NCI-H446 (cell line): ENCODE data around the gene CARNS1.
A peak's percentile ranks its signal among the peaks of the same experiment; 100 is the strongest.

ENCODE experiments used
- DNase-seq, 2 experiments: peaks; one replicate each; lab custom pipeline; 2025; lab: John Stamatoyannopoulos, UW

The CARNS1 gene

DNA sequence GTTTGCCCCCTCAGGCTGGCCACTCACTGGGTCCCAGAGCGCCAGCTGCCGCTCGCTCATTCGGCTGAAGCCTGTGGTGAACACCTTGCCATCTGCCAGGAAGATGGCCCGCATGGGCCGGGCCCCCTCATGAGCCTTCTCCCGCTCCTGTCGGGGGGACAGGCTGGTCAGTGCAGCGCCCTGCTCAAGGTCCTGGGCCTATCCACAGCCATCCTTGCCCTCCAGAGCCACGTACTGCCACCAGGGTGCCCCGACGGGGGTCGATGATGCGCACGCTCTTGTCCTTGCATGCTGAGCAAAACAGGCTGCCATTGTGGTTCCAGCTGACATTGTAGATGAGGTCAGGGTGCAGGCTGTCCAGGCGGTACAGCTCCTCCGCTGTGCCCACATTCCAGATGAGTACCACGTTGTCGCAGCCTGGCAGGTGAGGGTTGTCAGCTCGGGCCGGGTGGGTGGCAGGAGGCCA, 25.7 kb downstream of the CARNS1 start:
- DNase-seq = no peak

DNA sequence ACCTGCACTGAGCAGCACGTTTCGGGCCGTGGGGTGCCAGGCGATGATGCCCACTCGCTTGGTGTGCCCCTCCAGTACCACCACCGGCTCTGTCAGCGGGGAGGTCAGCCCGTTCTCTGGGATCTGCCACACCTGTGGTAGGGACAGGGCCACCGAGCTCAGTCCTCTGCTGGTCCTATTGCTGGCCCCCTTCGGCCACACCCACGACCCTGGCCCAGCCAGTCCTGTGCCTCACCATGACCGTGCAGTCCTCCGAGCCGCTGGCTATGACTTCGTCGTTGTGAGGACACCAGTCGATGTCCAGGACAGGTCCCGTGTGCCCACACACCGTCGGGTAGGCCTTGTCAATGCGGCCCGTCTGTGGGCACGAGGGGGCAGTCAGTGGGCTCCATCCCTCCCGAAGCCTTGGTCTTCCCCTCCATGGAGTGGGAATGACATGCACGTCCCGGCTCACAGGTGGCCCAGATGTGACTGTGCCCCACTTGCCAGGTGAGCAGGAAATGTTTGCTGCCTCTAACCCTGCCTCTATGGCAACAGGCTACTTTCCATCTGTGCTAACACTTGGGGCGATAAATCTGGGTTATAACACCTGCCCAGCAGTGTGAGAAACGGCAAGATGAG, 26.4 kb downstream of the CARNS1 start:
- DNase-seq = no peak

DNA sequence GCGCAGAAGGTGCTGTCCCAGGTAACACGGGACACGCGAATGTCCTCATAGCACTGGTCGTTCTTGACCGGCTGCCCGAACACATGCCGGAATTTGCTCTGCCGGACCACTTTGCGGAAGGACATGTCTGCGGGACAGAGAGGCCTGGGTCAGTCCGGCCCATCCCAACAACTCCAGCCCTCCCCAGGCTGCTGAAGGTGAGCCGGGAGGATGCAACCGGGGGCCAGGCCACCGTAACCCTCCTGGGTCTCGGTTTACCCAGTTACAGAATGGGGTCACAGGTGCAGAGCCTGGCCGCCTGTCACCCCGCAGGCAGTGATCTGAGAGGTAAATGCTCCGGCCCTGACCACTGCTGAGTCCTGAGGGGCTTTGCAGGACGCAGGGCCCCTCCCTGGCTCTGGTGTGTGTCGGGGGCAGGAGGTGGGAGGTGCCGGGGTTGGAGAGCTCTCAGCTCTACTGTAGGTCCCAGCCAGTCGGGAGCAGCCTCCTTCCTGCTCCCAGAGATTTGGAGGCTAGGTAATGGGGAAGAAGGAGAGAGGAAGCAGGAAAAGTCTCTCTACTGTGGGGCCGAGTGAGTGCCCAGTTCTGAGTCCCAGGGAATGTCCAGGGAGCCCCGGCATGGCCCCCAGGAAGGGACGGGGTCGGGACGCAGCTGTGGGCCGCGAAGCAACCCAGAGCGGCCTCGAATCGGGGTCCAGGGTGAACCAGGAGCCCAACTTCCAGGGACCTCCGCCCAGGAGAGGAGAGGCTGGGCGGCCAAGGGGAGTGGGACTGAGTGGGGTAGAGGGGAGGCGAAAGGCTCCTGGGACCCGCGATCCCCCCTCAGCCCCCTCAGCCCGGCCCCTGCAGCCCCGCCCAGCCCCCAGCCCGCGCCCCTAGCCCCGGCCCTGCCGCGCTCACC, 27.3 kb downstream of the CARNS1 start:
- no peak for DNase-seq

DNA sequence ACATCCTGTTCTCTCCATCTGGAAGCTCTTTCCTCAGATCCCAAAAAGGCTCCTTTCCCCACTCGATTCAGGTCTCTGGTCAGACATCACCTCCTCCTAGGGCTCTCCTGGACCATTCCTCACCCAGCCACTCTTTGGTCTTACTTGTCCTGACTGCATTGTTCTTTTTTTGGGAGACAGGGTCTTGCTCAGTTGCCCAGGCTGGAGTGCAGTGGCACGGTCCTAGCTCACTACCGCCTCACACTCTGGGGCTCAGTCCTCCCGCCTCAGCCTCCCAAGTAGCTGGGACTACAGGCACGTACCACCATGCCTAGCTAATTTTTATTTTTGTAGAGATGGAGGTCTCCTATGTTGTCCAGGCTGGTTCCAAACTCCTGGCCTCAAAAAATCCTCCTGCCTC, 30.0 kb downstream of the CARNS1 start:
- DNase-seq = no peak

DNA sequence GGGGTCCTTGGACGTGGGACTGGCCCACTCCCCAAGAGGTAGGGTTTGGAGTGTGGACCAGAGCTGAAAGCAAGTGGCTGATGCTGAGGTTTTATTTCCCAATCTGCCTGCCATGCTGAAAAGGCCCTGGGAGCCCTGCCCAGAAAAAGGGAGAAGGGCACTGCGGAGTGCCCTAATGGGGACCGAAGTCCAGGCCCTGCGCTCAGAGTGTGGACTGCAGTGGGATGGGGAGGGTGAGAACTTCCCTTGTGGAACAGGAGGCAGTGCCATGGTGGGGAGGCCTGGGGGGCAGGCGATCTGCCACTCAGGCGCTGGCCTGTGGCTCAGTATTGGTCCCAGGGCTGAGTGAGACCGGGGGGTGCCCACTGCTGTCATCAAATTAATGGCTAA, 32.7 kb downstream of the CARNS1 start:
- DNase-seq = no peak

DNA sequence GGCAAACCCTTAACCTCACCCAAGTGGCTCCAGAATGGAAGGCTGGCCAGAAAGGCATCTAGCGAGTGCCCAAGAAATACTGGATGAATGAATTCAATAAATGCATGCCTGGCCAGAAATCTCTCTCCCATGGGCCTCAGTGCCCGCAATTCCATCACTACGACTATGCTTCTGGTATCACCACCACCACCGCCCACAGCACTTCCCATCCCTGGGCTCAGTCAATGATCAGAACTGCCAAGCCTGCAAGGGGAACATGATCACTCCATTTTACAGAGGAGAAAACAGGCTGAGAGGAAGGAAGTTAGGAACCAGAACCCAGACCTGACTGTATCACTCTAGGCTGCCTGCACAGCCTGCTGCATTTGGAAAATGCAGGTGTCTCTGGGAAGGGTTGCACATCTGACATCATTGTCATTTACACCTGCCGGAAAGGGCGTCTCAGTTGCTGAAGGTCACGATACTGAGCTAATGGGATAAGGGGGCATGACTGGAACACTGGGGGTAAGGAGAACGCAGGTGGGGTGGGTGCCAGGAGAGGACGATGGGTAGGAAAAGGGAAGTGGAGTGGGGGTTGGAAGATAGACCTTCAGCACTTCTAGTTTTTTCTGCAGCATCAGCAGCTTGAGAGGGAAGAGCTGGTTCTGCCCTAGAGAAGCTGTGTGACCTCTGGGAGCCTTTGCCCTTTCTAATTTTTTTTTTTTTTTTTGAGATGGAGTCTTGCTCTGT, 33.8 kb downstream of the CARNS1 start:
- DNase-seq = no peak

DNA sequence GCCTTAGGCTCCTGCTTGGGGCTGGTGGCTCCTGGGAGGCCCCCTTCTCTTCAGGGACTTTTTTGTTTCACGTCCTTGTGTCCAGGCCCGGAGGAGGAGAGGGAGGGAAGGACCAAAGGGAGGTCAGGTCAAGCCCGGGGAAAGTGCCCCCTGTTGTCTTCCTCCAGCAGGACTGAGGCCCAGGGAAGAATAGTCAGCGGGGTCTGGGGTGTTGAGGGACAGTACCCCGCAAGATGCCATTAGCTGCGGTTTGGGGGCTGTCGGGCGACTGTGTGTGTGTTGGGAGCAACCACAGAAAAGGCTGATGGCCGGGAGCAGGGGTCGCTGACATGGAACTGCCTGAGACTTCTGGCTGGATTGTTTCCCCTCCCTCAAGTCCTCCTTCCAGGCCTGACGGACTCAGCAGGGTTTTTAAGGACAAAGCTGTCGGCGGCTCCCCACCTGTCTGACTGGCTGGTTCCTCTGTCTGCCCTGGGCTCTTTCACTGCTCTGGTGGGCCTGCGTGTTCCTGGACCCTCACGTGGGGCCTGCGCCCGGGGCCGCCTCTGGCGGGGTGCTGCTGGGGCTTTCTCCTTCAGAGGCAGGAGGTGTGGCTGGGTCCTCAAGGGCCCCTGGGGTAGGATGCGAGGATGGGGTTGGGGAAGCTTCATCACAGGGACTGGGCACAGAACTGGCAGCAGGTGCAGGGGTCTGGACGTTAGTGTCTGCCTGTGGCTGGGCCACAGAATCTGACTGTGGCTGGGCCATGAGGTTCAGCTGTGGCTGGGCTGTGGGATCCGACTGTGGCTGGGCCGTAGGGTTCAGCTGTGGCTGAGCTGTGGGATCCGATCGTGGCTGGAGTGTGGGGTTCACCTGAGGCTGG, 35.5 kb downstream of the CARNS1 start:
- no peak for DNase-seq

DNA sequence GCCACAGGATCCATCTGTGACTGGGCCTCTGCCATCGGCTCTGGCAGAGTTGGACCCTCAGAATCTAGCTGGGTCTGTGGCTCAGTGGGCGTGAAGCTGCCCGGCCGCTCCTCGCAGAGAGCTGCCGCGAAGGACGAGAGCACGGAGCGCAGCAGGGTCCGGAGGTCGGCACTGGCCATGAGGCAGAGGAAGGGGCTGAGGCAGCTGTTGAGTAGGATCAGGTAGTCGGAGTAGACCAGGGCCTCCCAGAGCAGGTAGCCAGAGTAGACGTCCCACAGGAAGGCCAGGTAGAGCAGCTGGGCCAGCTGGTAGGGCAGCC, 36.1 kb downstream of the CARNS1 start:
- no peak for DNase-seq

DNA sequence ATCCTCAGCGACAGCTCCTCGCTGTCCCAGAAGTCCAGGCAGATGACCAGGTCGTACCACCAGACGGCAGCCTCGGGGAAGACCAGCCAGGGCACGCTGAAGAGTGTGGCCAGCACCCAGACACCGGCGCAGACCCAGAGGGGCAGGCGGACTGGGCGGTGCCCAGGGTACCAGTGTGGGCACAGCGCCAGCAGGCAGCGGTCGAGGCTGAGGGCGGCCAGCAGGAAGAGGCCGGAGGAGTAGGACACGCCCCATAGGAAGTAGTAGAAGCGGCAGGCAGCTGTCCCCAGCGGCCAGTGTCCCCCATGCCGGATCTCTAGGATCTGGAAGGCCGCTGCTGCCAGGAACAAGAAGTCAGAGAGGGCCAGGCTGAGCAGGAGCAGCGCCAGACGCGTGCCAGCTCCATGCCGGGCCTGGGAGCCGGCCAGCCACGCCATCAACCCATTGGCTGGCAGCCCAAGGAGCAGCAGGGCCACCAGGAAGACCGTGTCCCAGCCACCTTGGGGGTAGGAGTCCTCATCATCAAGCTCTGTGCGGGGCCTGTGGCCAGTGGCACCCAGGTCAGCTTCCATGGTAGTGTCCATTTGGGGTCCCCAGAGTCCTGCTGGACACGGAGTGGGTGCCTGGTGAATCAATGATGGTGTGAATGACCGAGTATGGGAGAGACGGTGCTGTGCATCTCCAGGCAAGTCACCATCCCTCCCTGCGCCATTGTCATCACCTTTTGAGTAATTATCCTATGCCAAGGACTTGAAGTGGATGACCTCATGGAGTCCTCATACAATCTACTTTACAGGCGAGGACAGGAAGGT, 36.9 kb downstream of the CARNS1 start, which contains the start of gene GPR152:
TSS of gene GPR152 (minus strand) at position 589 of the 812 bp plus-strand sequence. CDS start at position 584, 5 bp downstream.
- peak in 1 of 2 experiments; percentile 68 for DNase-seq

DNA sequence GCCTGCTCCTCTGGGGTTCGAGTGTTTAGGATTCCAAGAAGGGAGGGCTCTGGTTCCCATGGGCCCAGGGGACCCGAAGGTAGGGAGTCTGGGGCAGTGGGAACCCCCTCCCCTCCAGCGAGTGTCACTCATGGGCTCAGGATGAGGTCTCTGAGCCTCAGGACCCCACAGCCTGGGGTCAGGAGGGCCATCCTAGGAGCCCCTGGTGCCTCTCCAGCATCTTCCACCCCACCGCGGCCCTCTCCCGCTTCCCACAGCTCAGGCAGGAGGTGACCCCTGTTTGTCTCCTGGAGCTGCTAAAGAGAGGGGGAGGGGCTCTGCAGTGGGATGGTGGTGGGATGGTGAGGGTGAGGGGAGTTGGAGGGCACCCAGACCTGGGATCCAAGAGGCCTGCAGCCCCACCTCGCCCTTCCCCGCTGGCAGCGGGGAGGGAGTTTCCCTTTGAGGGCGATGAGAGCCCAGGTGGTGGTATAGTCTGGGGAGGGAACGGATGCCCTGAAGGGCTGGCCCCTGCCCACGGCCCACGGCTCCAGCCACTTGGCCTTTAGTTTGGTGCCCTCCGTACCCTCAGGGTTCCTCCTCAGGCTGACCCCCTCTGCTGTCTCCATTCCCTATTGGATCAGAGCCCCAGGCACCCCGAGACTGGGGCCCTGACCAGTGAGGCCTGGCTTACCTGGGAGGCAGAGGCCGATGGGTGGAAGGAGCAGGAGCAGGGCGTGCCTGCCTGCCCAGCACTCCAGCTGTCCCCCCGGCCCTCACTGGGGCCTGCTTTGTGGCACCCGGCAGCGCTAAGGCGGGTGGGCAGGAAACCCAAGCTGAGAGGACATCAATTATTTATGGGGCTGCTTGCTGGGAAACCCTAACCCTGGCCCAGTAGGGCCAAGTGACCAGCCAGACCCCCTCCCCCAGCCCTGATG, 38.6 kb downstream of the CARNS1 start:
- no peak for DNase-seq

DNA sequence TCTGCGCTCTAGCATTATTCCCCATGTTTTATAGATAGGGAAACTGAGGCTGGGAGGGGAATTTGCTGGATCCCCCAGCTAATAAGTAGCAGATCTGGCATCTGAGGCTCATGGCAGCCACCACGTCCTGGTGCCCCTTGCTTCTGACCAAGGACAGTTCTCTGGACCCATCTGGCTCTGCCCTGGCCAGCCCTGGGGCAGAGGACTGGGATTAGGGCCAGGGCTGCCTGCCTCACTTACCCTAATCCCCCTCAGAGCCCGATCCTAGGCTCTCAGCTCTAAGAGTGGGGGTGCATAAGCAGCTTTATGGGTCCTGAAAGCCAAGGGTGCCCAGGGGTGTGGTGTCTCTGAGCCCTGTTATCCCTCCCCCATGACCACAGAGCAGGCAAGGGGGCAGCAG, 39.6 kb downstream of the CARNS1 start, which contains the start of gene CABP4:
TSS of gene CABP4 (plus strand) at position 301 of the 400 bp plus-strand sequence. CDS start at position 371, 70 bp downstream.
- no peak for DNase-seq

DNA sequence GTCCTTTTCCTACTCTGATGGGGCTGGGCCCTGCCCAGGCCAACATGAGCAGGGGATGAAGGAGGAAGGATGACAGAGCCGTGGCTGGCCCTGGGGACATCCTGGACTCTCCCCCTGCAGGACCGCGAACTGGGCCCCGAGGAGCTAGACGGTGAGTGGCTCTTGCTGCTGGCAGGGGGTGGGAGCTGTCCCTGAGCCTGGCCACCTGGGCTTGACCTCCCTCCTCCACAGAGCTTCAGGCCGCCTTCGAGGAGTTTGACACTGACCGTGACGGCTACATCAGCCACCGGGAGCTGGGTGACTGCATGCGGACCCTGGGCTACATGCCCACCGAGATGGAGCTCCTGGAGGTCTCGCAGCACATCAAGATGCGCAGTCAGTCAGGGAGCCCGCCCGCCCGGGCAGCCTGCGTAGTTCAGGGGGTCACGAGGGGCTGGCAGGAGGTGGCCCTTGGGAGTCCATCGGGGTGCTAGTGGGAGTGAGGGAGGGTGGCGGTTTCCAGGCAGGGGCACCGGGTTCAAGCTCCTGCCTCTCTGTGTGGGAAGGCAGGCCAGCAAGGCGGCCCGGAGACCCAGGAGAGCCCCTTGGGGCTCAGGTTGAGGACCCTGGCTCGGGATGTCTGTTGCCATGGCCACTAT, 40.7 kb downstream of the CARNS1 start:
- DNase-seq = no peak

DNA sequence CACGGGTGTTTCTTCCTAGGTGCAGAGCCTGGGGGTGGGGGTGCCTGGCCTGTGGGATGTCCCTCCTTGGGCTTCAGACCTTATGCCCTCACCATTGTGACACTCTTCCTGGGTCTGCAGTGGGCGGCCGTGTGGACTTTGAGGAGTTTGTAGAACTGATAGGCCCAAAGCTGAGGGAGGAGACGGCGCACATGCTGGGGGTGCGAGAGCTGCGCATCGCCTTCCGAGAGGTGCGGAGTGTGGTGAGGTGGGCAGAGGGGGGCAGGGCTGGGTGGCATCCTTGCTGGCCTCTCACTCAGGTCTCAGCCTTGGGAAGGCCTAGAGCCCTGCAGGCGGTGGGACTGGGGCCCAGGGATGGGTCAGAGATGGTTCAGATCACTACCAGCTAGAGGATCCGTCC, 42.0 kb downstream of the CARNS1 start:
- DNase-seq = no peak

DNA sequence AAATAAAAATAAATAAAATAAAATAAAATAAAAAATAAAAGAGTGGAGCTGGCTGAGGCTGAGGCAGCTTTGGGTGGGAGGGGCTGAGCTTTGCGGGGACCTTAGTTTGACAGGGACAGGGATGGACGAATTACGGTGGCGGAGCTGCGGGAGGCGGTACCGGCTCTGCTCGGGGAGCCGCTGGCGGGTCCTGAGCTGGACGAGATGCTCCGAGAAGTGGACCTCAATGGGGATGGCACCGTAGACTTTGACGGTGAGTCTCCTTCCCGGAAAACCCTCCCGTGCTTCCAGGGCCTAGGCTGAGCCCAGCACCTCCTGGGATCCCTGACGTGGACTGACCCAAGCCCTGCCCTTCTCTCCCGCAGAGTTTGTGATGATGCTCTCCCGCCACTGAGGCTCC, 42.8 kb downstream of the CARNS1 start:
- no peak for DNase-seq

DNA sequence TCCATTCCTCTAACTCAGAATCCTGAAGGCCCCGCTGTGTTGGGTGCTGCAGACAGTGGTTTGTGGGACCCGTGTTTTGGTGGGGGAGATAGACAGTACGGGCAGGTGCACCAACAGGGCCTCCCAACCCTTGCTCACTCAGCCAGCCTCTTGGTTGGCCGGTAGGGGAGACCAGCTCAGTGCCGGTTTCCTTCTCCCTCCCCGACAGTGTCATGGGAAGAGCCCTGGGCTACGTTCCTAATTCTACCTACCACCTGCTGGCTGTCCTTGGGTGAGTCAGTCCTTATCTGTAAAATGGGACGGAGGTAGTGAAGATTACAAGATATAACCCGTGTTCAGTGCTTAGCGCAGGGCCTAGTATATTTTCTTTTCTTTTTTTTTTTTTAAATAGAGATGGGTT, 47.7 kb downstream of the CARNS1 start:
- DNase-seq = no peak

DNA sequence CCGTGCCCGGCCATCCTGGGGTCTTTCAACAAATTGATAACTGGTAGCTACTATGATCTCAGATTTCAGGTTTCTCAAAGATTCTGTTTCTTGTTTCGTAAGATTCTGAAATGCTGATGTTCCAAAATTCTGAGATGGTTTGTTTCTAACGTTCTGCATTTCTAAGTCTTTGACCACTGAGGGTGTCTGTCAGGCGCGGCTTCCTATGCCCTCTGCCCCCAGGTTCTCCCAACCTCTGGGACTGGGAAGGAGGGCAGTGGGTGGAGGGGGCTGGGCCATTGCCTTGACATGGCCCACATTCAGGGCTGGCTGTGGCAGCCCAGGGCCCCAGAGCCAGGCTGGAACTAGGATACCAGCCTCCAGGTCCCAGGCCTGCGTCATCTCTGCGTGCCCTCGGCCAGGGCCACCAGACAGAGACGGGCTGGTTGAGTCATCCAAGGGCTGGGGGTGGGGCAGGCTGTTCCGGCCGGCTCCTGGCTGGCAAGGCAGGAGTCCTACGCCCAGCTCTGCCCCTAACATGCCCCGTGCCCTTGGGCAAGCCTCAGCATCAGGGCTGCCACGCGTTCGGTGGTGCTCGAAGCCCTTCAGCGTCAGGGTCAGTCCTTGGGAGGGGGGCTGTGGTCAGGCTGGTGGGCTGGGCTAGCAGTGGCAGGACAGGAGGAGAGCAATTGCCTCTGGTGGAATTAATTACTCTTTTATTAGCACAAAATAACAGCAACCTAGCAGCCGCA, 48.4 kb downstream of the CARNS1 start:
- DNase-seq = no peak

DNA sequence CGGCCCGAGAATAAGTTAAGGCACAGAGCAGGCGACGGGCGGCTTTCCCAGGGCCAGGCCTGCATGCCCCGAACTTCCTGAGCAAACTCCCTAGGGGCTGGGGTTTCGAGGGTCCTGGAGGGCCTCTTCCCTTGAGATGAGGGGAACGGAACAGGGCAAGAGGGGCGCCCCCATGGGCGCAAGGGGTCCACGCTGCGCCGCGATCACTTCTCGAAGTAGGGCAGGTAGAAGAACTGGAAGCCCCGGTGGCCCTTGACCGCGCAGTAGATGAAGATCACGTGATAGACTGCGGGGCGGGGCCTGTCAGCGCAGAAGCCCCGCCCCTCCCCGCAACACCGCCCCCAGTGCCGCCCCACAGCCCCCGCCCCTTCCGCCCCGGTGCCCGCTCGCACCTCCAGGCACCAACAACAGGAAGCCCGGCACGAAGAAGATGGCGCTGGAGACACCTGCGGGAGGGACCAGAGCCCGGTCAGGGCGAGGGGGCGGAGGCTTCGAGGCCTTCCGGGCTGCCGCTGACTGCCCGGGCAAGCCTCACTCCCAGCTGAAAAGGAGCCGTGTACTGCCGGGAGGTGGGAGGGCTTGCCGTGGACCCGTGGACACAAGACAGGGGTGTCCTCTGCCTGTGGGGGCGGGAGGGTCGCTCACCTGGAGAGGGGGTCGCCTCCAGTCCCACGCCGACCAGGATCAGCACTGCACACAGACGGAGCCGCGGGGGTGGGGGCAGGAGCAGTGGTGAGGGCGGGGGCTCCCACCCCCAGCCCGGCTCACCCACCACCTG, 49.1 kb downstream of the CARNS1 start:
- no peak for DNase-seq

DNA sequence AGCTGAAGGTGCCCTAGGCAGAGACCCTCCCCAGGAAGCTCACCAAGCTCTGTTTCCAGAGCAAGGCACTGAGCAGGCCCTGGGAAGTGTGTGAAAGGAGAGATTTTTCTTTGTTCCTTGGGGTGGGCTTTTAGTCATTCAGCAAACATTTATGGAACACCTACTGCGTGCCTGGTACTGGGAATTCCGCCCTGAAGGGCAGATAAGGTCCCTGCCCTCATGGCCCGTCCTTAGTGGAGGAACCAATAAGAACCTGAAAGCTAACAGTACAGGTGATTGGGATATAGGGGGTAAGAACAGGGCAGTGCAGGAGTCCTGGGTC, 49.7 kb downstream of the CARNS1 start:
- no peak for DNase-seq
